Mammary epithelial cell (primary cell): ENCODE results near the gene CYP19A1.

ENCODE experiments used
- EZH2 ChIP-seq: IDR thresholded peaks from 2 replicates; pipeline ENCODE4 v1.6.1; 2012; ENCODE audit warnings: low read length, inconsistent platforms, borderline replicate concordance
- TF ChIP-seq, protein P1 (sequence below), 2 donors: IDR thresholded peaks in 1 of 2; conservative IDR thresholded peaks in 1 of 2; 2 replicates each; pipeline ENCODE4 v1.5.1; 2011 to 2012; ENCODE audit warnings: inconsistent platforms in 2 of 2, low read length in 2 of 2, mild to moderate bottlenecking in 2 of 2, control low read depth in 1 of 2, low read depth in 1 of 2; ENCODE audit not compliant: insufficient read depth in 1 of 2; ENCODE audit errors: extremely low read depth in 1 of 2

DNA sequence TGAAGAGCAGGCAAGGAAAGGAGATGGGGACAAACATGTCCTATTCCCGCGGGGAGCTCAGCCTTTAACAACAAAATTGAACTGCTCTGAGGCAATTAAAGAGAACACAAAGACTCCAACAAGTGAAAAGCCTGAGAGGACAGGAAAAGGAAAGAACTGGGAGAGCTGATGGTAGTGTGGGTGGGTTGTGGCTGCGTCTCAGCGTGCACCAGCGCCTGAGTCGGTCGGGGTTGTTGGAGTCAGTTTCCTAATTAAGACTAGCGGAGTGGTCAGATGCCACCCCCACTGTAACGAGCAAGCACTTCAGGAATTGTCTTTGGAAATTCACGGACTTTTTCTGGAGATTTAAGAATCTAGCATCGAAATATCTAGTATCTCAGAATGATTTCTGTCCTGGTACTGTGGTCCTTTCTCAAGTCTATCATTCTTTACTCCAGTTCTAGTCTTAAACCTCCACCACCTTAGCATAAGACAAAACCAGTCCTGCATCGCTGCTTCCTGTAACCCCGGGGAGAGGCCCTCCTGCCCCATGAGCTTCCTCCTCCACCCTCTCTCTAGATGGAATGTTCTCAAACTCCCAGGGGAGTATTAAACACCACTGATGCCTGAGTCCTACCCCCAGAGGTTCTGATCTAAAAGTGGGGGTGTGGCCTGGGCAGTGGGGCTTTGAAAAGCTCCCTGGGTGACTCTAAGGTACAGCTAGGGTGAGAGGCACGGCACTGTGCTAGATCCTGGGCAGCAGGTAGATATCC lies 104.0 kb downstream of the CYP19A1 start:
- TF ChIP-seq, protein P1, sequence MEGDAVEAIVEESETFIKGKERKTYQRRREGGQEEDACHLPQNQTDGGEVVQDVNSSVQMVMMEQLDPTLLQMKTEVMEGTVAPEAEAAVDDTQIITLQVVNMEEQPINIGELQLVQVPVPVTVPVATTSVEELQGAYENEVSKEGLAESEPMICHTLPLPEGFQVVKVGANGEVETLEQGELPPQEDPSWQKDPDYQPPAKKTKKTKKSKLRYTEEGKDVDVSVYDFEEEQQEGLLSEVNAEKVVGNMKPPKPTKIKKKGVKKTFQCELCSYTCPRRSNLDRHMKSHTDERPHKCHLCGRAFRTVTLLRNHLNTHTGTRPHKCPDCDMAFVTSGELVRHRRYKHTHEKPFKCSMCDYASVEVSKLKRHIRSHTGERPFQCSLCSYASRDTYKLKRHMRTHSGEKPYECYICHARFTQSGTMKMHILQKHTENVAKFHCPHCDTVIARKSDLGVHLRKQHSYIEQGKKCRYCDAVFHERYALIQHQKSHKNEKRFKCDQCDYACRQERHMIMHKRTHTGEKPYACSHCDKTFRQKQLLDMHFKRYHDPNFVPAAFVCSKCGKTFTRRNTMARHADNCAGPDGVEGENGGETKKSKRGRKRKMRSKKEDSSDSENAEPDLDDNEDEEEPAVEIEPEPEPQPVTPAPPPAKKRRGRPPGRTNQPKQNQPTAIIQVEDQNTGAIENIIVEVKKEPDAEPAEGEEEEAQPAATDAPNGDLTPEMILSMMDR (conservative IDR thresholded peaks at IDR 0.05 in 1 of 2, IDR thresholded peaks at IDR 0.05 in 1 of 2; ENCODE audit: extremely low read depth in 1 of 2, insufficient read depth in 1 of 2, low read depth in 1 of 2, low read length in 2 of 2), result no peak
- TF ChIP-seq EZH2, result no peak
